ENCODE data around the gene SCAMP5. TPM values are rescaled to one million over a fixed set of nuclear protein-coding genes. Genes with fewer than 3 reads are reported as not detected.

Gene SCAMP5
- total and polyA plus RNA-seq, 2 of the 13 experiments (the other 11 are each of a cell fraction or from before 2014, with no cell fraction given), result 34.3 to 49.0 TPM

- TF ChIP-seq CHD2 (IDR thresholded peaks at IDR 0.05; ENCODE audit: low read depth, low read length) (peak; percentile 98), PHF5A (CRISPR knock-in tag; IDR thresholded peaks at IDR 0.05; ENCODE audit: low read depth, unreplicated experiment) (peak; percentile 62), NKX3-1 (CRISPR knock-in tag; IDR thresholded peaks at IDR 0.05) (peak; percentile 95), HMG20A (CRISPR knock-in tag; IDR thresholded peaks at IDR 0.05; ENCODE audit: borderline replicate concordance) (no peak), ZNF563 (CRISPR knock-in tag; IDR thresholded peaks at IDR 0.05) (peak; percentile 94), THAP11 (CRISPR knock-in tag; IDR thresholded peaks at IDR 0.05) (peak; percentile 80), MXI1 (IDR thresholded peaks at IDR 0.05; ENCODE audit: borderline replicate concordance, low read depth, low read length) (peak; percentile 95), PRMT3 (CRISPR knock-in tag; IDR thresholded peaks at IDR 0.05; ENCODE audit: borderline replicate concordance, low read depth) (peak; percentile 9; the same call in 1 of the 2 replicates), ZNF891 (CRISPR knock-in tag; IDR thresholded peaks at IDR 0.05) (peak; percentile 83; the same call in 1 of the 2 replicates), FOXK1 (CRISPR knock-in tag; IDR thresholded peaks at IDR 0.05; ENCODE audit: borderline replicate concordance, low read depth) (peak; percentile 60; the same call in 1 of the 2 replicates), CEBPG (CRISPR knock-in tag; IDR thresholded peaks at IDR 0.05) (no peak), POLR2G (IDR thresholded peaks at IDR 0.05; ENCODE audit: low read depth, low read length) (peak; percentile 60; the same call in 1 of the 2 replicates), ELF4 (CRISPR knock-in tag; IDR thresholded peaks at IDR 0.05; ENCODE audit: borderline replicate concordance) (0 out of 2 replicates have a peak, but pooled peaks have one; percentile 17), GATAD2A (CRISPR knock-in tag; IDR thresholded peaks at IDR 0.05) (peak; percentile 57; the same call in 1 of the 2 replicates), ZNF616 (CRISPR knock-in tag; IDR thresholded peaks at IDR 0.05; ENCODE audit: low read depth) (peak; percentile 77; the same call in 1 of the 2 replicates), IKZF4 (CRISPR knock-in tag; IDR thresholded peaks at IDR 0.05; ENCODE audit: borderline replicate concordance, low read depth, not compliant biosample characterization) (peak; percentile 75), SPEN (CRISPR knock-in tag; IDR thresholded peaks at IDR 0.05; ENCODE audit: low read depth) (peak; percentile 60; the same call in 1 of the 2 replicates), RFXANK (CRISPR knock-in tag; IDR thresholded peaks at IDR 0.05) (peak; percentile 86), TCF7L2 (IDR thresholded peaks at IDR 0.05; ENCODE audit: low read depth, low read length) (no peak), NR2F6 (IDR thresholded peaks at IDR 0.05) (no peak), NR2F6 (CRISPR knock-in tag; IDR thresholded peaks at IDR 0.05) (peak; percentile 56), IKZF5 (CRISPR knock-in tag; IDR thresholded peaks at IDR 0.05) (peak; percentile 77)
- TF ChIP-seq, protein P1, sequence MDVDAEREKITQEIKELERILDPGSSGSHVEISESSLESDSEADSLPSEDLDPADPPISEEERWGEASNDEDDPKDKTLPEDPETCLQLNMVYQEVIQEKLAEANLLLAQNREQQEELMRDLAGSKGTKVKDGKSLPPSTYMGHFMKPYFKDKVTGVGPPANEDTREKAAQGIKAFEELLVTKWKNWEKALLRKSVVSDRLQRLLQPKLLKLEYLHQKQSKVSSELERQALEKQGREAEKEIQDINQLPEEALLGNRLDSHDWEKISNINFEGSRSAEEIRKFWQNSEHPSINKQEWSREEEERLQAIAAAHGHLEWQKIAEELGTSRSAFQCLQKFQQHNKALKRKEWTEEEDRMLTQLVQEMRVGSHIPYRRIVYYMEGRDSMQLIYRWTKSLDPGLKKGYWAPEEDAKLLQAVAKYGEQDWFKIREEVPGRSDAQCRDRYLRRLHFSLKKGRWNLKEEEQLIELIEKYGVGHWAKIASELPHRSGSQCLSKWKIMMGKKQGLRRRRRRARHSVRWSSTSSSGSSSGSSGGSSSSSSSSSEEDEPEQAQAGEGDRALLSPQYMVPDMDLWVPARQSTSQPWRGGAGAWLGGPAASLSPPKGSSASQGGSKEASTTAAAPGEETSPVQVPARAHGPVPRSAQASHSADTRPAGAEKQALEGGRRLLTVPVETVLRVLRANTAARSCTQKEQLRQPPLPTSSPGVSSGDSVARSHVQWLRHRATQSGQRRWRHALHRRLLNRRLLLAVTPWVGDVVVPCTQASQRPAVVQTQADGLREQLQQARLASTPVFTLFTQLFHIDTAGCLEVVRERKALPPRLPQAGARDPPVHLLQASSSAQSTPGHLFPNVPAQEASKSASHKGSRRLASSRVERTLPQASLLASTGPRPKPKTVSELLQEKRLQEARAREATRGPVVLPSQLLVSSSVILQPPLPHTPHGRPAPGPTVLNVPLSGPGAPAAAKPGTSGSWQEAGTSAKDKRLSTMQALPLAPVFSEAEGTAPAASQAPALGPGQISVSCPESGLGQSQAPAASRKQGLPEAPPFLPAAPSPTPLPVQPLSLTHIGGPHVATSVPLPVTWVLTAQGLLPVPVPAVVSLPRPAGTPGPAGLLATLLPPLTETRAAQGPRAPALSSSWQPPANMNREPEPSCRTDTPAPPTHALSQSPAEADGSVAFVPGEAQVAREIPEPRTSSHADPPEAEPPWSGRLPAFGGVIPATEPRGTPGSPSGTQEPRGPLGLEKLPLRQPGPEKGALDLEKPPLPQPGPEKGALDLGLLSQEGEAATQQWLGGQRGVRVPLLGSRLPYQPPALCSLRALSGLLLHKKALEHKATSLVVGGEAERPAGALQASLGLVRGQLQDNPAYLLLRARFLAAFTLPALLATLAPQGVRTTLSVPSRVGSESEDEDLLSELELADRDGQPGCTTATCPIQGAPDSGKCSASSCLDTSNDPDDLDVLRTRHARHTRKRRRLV (CRISPR knock-in tag; IDR thresholded peaks at IDR 0.05), result 0 out of 2 replicates have a peak, but pooled peaks have one; percentile 34
- TF ChIP-seq, protein P2, sequence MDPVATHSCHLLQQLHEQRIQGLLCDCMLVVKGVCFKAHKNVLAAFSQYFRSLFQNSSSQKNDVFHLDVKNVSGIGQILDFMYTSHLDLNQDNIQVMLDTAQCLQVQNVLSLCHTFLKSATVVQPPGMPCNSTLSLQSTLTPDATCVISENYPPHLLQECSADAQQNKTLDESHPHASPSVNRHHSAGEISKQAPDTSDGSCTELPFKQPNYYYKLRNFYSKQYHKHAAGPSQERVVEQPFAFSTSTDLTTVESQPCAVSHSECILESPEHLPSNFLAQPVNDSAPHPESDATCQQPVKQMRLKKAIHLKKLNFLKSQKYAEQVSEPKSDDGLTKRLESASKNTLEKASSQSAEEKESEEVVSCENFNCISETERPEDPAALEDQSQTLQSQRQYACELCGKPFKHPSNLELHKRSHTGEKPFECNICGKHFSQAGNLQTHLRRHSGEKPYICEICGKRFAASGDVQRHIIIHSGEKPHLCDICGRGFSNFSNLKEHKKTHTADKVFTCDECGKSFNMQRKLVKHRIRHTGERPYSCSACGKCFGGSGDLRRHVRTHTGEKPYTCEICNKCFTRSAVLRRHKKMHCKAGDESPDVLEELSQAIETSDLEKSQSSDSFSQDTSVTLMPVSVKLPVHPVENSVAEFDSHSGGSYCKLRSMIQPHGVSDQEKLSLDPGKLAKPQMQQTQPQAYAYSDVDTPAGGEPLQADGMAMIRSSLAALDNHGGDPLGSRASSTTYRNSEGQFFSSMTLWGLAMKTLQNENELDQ (CRISPR knock-in tag; IDR thresholded peaks at IDR 0.05; ENCODE audit: borderline replicate concordance), result peak; percentile 73; the same call in 1 of the 2 replicates
Observed at GRCh38 chr15:74995182-74995778, at the start of gene SCAMP5 (continued).

Measured in HepG2 (cell line).